Body of pancreas (tissue), 4 donors: ENCODE data around the gene REXO1.

ENCODE experiments used
- CTCF ChIP-seq, 7 experiments: fragments of 450-650 bp in 4 of 7; fragments of 200-600 bp in 3 of 7; sonication (generic) in 3 of 7; IDR thresholded peaks; one replicate each; pipeline ENCODE4 v1.5.1; 2016 to 2019; ENCODE audit warnings: antibody characterized with exemption in 7 of 7
- POLR2A ChIP-seq, 3 donors: fragments of 450-650 bp; IDR thresholded peaks; one replicate each; pipeline ENCODE4 v1.6.1; 2016; ENCODE audit warnings: antibody characterized with exemption in 3 of 3, mild to moderate bottlenecking in 2 of 3

GRCh38 chr19:1863638-1864479, 15.6 kb upstream of the REXO1 start:
- TF ChIP-seq CTCF (IDR thresholded peaks at IDR 0.05) (peak in 1 of 7 experiments; percentile 3), POLR2A (IDR thresholded peaks at IDR 0.05) (no peak)
